PFSK-1 (cell line): ENCODE data around the gene DCLK3.

ENCODE experiments used
- REST ChIP-seq, 2 experiments: IDR thresholded peaks; 2 replicates each; pipeline versions ENCODE4 v1.6.1 to v1.8.0; 2011 to 2012; ENCODE audit warnings: low read depth in 2 of 2, low read length in 2 of 2, control low read depth in 1 of 2, inconsistent platforms in 1 of 2, mild to moderate bottlenecking in 1 of 2, moderate library complexity in 1 of 2; ENCODE audit not compliant: insufficient read depth in 1 of 2
- SIN3A ChIP-seq: IDR thresholded peaks from 2 replicates; pipeline ENCODE4 v1.6.1; 2012; ENCODE audit warnings: mild to moderate bottlenecking, low read length, moderate library complexity, borderline replicate concordance; ENCODE audit not compliant: insufficient read depth

- TF ChIP-seq SIN3A (no peak), REST (IDR thresholded peaks at IDR 0.05; ENCODE audit: insufficient read depth in 1 of 2, low read depth in 2 of 2, low read length in 2 of 2) (no peak)
Measured at GRCh38 chr3:36784138-36784635, 19.8 kb upstream of the DCLK3 start.
